HG03280 (cell line): ENCODE measurements around the gene SP7.
"Not testable (repeated sequence)": the region's sequence is repeated elsewhere in the genome, so short reads cannot be mapped to it uniquely, and the experiment has no call there.

Source experiments
- ATAC-seq: cut with Tn5 transposase; IDR thresholded peaks from one replicate; pipeline ENCODE4 v1.9.1; 2021; ENCODE audit warnings: mild to moderate bottlenecking, moderate library complexity; ENCODE audit not compliant: unreplicated experiment

The SP7 gene

DNA sequence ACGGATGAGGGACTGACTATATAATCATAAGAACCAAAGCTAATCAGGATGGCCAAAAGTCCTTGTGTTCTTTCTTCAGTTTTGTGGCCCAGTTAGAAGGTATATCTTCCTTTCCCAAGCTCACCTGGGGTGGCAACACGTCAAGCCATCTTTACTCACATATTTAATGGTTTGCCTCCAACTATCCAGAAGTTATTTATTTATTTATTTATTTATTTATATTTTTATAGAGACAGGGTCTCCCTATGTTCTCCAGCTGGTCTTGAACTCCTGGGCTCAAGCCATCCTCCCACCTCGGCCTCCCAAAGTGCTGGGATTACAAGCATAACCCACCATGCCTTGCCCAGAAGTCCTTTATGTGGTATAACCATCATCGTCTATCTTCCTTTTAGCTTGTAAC, 11.8 kb upstream of the SP7 start:
- ATAC-seq: no peak

DNA sequence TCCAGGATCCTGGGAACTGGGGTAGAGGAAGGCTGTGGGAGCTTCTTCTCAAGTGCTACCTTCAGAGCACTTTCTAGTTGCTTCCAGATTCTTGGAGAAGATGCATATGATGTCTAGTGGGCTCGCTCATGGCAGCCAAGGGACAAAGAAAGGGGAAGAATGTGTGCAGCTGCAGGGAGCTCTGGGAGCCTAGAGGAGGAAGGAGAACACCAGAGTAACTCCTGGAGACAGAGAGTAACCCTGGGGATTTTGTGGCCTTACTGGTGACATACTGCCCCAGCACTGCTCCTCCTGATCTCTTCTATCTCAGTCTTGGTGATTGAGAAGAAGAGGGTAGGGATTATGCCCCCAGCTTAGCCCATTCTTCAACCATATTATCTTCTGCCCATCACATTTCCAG, 10.3 kb upstream of the SP7 start:
- ATAC-seq: no peak

DNA sequence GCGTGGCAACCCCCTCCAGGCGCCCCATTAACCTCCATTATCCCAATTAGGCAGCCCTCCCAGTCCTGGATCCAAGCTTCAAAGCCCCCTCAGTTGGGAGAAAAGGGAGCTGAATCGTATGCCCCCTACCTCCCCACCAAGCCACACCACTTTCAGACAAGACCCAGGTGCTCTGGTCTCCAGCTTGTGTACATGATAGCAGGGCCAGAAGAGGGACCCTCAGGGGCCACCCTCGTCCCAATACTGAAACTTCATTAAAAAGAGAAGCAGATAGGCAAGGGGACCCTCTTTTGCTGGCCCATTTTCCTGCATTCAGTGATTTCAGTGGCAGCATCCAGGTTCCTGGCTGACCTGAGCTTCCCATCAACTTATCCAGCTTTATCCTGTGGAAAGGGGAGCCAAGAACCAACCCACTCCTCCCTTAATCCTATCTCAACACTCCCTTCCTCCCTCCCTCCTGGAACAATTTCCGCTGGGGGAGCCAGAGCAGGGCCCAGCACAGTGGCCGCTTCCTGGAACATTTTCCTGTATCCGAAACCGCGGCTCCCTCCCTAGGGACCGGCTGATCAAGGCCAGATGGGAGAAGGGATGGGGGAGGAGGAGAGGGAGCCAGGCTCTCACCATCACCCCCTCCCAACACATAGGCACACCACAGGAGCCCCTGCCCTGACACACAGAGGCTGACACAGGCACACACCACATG, 9.5 kb upstream of the SP7 start:
- no peak for ATAC-seq

DNA sequence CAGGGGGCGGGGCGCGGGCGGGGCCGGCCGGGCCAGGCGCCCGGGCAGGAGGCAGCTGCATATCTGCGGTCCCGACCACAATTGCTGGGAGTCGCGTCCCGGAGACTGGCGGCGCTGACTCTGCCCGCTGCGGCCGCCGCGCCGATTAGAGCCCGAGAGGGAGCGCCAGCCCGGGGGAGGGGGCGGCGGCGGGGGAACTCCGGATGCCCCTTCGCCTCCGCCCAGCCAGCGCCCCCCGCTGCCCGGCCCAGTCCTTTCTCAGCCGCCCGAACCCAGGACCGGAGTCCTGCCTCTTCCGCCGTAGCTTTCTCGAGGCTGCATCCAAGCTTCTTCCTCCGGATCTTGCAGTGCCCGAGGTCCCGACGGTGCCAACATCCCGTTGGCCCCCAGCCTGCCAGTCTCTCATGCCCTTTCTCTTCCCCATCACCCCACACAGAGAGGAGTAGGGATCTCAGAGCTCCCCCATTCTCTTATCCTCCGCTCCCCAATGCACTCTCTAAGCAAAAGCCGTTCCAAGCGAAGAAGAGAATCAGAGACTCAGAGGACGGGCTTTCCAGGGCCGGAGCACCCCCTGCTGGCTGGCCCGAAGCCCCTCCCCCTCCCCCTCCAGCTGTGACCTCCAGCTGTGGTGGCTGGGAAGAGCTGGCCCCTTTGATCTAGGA, 8.8 kb upstream of the SP7 start:
- no peak for ATAC-seq

DNA sequence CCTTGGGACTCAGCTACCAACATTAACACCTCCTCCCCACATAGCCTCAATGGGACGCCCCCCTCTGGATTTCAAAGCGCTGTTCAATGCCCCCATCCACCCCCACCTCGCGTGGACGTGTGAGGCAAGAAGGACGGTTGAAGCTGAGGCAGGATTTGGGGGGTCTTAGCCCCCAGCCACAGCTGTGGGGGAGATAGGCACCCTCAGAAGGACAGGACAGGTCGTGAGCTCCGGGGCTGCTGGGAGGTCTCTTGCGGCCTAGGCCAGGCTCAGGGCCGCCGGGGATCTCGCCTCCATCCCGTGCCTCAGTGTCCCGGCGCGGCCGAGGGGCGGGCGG, 8.3 kb upstream of the SP7 start:
- no peak for ATAC-seq

DNA sequence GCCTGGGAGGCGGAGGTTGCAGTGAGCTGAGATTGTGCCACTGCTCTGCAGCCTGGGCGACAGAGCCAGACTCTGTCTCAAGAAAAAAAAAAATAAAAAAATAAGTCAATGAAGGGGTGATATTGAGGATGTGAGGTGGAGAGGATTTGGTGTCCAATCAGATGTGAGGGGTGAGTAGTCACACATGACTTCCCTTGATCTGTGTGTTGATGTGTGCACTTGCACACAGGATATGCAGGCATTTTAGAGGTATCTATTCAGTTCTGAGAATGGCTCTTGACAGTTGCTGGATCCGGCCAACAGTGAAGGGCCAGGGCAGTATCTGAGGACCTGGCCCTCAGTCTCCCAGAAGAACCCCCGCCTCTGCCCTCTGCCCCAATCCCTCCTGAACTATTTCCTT, 7.8 kb upstream of the SP7 start:
- ATAC-seq: no peak

DNA sequence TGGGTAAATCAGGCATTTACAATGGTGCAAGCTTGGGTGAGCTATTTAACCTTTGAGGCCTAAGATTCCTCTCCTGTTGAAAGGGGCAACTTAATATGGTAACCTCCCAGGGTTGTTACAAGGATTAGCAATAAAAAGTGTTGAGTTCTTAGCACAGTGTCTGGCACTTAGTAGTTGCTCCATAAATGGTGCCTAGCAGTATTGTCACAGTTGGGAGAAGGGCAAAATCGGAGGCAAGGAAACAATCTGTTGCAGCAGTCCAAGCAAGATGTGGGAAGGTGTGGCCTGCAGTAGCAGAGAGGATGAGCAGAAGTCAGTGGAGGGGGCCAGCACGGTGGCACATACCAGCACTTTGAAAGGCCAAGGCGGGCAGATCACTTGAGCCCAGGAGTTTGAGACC, 7.3 kb upstream of the SP7 start:
- ATAC-seq: no peak

DNA sequence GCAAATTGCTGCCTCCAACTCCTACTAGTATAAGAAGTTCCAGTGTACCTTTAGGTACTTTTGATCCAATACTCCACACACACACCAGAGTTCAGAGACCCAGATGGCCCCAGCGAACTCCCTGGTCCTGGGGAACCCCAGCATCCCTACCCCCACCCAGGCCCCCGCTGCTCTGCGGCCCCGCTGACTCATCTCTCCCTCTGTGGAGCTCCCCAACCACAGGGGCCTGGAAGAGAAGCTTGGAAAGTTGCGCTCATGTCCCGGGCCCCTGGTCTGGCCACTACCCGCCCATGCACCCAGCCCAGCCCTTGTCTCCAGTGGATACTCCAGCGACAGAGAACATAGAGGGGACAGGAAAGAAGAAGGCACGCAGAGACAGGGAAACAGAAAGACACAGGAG, 4.2 kb upstream of the SP7 start:
- ATAC-seq: no peak

DNA sequence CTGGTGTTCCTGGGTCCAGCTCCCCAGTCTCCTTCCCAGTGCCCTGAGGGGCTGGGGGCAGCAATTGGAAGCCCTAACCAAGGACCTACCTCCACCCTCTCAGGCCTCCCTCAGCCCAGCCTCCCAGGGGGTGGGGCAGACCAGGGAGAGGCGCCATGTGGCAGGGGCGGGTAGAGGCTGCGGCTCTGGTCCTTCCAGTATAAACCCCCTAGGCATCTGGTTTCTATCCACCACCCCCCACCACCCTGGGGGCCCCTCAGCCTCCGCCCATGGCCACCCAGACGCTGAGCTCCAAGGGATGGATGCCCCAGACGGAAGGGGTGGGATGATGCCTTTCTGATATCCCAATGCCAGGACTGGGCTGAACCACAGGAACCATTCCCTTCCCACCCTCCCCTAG, 2.8 kb upstream of the SP7 start:
- no peak for ATAC-seq

DNA sequence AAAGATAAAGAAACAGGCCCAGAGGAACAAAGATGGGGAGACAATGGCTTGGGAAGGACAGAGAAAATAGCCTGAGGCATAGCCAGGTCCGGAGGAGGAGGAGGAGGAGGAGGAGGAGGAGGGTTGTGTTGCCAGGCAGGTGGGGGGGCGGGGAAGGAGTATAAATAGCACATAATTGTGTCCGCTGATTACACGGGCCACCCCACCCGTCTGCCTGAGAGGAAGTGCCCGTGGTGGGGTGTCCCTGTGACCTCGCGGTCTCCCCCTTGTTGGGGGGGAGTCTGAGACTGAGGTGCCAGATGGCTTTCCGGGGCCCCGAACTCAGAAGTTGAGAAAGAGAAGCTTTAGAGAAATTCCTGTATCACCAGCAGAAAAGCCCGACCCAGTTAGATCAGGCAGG, 1.9 kb upstream of the SP7 start:
- ATAC-seq: no peak

DNA sequence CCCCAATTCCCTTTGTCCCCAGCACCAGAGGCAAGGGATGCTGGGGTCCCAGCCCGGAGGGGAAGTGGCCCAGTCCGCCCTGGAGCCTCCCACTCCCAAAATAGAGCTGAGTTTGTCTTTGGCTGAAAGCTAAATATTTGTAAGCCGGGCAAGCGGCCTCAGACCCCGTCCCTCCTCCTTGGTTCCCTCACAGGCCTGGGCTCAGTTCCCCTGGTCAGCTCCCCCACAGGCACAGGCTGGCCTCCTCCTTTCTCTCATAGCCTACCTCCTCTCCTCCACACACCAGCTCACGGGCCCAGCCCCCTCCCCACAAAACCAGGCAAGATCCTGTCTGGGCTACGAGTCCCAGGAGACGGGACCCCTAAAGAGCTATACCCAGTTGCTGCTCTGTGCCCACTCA, 1.3 kb downstream of the SP7 start:
- ATAC-seq: no peak

DNA sequence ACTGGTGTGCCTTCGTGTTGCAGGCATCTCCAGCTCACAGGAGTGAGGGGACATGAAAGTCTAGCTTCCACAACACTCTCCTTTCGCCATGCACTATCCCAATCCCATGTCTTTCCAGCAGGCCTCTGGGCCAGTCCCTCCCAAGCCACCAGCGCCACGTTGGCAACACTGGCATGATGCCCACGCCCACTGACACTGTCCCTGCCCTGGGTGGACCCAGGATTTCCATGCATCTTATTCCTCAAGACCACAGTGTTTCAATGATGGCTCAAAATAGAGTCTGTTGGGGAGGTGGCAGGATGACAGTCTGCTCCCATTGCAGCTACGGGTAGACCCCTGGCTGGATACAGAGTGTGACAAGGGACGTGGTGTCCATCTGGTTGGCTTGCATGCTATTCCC, 2.3 kb downstream of the SP7 start:
- ATAC-seq: no peak

DNA sequence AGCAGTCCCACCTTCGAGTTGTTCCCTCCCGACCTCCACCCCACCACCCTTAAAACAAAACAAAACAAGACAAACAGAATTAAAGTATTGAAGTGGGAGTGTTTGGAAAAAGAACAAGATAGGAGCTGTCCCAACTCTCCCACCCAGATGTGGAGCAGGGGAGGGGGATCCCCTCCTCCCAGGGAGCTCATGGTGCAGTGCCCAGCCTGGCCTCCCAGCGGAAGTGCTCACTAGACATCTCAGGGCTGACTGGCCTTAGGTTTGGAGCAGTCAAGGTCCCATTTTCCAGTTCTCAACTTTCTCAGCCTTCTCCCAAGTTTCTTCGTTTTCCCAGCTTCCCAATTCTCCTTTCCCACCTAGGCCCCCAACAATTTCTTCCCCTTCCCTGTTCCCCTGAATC, 2.9 kb downstream of the SP7 start:
- ATAC-seq: no peak

DNA sequence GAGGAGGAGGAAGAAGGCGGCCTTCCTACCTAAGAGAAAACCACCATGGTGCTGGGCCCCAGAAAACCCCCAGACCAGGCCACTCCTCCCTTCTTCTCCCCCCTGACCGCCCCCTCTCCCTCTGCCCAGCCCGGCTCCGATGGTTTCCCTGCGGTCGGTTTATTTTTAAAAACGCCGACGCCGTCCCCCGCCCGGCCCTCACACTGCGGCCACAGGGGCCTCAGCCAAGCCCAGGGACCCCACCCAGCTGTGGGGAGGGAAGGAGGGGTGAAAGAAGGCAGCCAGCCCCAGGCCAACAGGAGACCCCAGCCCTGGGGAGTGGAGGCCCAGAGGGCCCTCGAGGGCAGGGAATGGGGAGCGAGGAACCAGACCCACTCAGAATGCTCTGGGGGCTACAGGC, 3.4 kb downstream of the SP7 start:
- ATAC-seq: no peak

DNA sequence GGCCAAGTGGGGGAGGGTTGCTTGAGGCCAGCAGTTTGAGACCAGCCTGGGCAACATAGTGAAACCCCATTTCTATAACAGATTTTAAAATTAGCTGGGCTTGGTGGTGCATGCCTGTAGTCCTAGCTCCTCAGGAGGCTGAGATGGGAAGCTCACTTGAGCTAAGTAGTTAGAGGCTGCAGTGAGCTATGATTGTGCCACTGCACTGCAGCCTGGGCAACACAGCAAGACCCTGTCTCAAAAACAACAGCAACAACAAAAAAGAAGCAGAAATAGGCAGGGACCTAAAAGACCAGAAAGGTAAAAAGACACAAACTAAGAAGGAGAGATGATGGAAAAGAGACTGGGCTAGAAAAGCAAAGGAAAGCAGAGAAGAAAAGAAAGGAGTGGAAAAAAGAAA, 3.8 kb downstream of the SP7 start:
- not testable (repeated sequence) for ATAC-seq

DNA sequence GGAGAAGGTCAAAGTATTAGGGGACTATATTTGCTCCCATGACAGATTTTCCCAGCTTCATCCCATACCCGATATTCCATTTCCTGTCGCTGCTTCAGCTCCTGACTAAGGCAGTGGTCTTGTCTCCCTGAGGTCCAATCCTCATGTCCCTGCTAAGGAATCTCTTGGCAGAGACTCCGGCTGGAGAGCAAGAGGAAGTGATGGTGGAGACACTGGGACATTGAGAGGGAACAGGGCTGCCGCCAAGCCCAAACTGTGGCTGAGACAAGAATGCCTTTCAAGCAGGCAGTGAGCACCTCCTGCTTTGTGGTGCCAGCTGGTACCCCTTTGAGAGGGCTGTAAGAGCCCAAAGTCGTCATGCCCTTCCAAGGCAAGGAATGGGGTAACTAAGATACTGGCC, 5.5 kb downstream of the SP7 start:
- ATAC-seq: no peak

DNA sequence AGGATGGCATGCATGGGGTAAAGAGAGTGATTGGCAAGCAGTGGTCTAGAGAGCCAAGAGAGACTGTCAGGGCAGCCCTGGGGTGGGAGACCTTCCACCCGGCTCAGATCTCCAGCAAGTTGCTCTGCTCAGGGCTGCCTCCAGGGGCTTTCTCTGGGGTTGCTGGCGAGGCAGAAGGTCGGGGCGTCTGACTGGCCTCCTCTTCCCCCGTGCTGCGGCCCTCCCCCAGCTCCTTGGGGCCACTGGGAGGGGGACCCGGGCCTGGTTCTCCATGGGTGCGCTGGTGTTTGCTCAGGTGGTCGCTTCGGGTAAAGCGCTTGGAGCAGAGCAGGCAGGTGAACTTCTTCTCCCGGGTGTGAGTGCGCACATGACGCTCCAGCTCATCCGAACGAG, 8.1 kb downstream of the SP7 start:
- ATAC-seq: no peak

DNA sequence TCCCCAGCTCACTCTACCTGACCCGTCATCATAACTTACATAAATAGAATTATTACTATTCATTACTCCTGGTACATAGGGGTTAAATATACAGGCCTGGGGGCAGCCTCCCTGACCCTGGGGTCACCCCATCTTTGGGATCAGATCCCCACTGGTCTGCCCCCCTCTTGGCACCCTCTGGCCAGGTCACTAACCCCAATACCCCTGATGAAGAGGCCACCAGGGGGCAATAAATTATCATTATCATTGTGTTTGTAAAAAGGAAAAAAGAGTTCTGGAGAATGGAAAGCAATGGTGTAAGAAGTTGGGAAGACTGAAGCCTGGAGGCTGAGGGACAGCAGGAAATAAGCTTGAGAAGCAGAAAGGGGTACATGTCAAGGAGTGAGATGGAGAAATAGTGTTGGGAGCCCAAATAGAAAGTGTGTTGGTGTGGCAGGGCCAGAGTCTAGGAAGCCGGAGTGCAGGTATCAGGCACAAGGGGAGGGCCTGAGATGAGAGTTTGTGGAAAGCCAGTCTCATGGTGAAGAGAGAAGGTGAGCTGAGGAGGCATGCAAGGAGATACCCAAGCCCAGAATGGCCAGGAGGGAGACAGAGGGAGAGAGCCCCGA, 8.6 kb downstream of the SP7 start:
- ATAC-seq: no peak

DNA sequence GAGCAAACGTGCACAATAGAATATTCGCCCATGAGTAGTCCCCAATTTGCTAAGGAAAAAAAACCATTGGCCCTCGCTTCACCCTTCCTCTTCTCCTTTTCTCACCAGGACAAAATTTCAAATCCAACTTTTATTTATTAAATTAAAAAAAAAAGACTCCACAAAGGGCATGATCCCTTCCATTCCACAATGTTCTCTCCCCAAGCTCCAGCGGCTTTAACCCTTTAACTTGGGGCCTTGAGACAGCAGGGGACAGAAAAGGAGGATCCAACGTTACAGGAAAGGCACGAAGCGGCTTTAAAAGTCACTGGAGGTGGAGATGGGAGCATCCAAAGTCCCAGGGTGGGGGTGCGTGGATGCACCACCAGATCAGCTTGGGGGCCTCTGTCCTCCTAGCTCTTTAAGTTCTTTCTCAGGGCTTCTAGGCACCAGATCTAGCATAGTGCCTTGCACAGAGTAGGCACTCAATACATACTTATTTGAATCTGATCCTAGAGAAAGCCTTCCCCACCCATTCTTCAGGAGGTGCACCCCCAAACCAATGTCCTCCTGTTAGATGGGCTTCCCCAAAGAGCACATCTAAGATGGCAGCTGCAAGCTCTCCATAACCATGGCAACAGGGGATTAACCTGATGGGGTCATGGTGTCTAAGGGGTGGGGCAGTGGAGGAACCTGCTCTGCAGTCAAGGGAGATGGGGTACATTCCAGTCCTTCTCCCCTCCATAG, 9.5 kb downstream of the SP7 start:
- no peak for ATAC-seq

DNA sequence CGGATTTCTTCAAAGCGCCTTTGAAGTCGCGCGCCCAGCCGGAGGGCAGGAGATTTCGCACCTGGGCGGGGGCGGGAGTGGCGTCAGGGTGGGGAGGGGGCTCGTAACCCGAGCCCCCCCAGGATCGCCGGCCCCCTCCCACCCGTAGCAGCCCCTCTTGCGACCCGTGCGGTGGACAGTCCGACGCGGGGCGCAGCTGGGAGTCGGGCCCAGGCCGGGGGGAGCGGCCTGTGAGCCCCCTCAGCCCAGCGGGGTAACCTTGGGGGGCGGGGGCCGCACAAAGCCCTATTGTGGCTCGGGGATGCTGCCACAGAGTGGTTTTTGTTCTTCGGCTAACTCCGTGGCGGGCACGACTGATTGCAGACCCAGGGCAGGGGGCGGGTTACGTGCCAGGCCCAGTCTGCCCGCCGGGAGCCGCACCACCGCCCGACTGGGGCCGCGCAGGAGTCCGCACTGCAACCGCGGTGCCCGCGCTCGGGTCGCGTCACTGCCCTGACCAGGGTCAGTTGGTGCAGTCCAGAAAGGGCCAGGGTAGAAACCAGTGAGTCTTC, 10.6 kb downstream of the SP7 start:
- no peak for ATAC-seq

DNA sequence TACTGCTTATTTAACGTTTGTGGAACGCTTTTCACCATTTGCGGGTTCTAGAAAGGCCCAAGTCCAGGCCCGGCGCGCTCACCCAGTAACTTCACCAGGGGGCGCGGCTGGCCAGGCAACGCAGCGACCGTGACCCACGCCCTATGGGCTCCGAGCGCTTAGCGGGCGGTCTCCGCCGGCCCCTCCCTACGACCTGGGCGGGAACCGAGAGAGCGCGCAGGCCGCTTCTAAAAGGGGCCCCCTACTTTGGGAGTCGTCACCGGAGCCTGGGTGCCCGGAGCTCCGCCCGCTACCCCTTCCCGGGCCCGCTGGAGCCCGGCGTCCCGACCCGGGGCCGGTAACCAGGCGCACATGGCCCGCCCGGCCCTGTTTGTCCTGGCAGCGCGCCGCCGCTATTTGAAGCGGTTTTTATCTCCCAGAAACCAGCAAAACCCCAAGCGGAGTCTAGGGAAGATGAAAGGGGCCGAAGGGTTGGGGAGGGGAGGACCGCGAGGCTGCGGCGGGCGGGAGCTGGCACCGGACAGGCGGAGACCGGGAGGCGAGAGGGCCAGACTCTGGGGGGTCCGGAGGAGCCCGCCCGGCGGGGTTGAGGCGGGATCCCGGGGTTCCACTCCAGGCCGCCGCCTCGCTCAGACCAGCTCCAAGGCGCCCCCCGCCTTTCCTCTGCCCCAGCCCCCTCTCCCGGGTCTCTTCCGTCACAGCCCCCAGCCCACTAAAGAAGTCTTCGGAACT, 11.2 kb downstream of the SP7 start:
- ATAC-seq: peak; percentile 51
